Neural cell (in vitro differentiated cells): Measurements from ENCODE around the gene IRAK2. TPM values are rescaled to one million over a fixed set of nuclear protein-coding genes. Genes with fewer than 3 reads are reported as not detected.

Experiments used
- H2AFZ ChIP-seq: fragments of 200-600, 300-800 bp; sonication (generic), shearing (Covaris generic); 2 replicates; pipeline ENCODE4 v1.6.0; 2014; ENCODE audit warnings: low read depth, mild to moderate bottlenecking, antibody characterized with exemption, low read length, moderate library complexity
- H3F3A ChIP-seq: fragments of 200-600 bp; shearing (Covaris generic); 2 replicates; pipeline ENCODE4 v1.6.1; 2016; ENCODE audit warnings: mild to moderate bottlenecking, moderate library complexity, mixed read lengths, antibody characterized with exemption, low read length; ENCODE audit not compliant: insufficient read depth, poor library complexity, severe bottlenecking
- H3K27ac ChIP-seq: fragments of 200-600, 300-800 bp; sonication (generic), shearing (Covaris generic); 2 replicates; pipeline ENCODE4 v1.5.1; 2014; ENCODE audit warnings: mild to moderate bottlenecking, low read length, moderate library complexity
- H3K27me3 ChIP-seq: fragments of 300-800, 200-600 bp; sonication (generic), shearing (Covaris generic); 2 replicates; pipeline ENCODE4 v1.6.0; 2014; ENCODE audit warnings: mild to moderate bottlenecking, low read depth, low read length, moderate library complexity; ENCODE audit not compliant: insufficient read depth
- H3K36me3 ChIP-seq: fragments of 300-800, 200-600 bp; sonication (generic), shearing (Covaris generic); 2 replicates; pipeline ENCODE4 v1.5.1; 2014; ENCODE audit warnings: mild to moderate bottlenecking, antibody characterized with exemption, low read length, moderate library complexity; ENCODE audit not compliant: insufficient read depth
- H3K4me2 ChIP-seq: fragments of 300-800, 200-600 bp; sonication (generic), shearing (Covaris generic); 2 replicates; pipeline ENCODE4 v1.6.0; 2014; ENCODE audit warnings: mild to moderate bottlenecking, low read length
- H3K4me3 ChIP-seq: fragments of 300-800, 200-600 bp; sonication (generic), shearing (Covaris generic); 2 replicates; pipeline ENCODE4 v1.5.1; 2014; ENCODE audit warnings: mild to moderate bottlenecking, low read length, moderate library complexity
- H3K79me2 ChIP-seq: fragments of 200-600 bp; shearing (Covaris generic); replicated peaks from 2 replicates; pipeline ENCODE4 v1.6.0; 2014; ENCODE audit warnings: mild to moderate bottlenecking, low read length, moderate library complexity; ENCODE audit not compliant: insufficient read depth
- H3K9ac ChIP-seq: fragments of 300-800, 200-600 bp; sonication (generic), shearing (Covaris generic); 2 replicates; pipeline ENCODE4 v1.6.1; 2016; ENCODE audit warnings: mild to moderate bottlenecking, low read length, mixed read lengths
- H3K9me2 ChIP-seq: fragments of 200-600 bp; shearing (Covaris generic); 2 replicates; pipeline ENCODE4 v1.6.1; 2016; ENCODE audit warnings: mild to moderate bottlenecking, low read length, mixed read lengths; ENCODE audit not compliant: insufficient read depth
- H3K9me3 ChIP-seq: fragments of 200-600, 300-800 bp; sonication (generic), shearing (Covaris generic); 2 replicates; pipeline ENCODE4 v1.6.1; 2016; ENCODE audit warnings: mild to moderate bottlenecking, mixed run types, low read length, moderate library complexity, mixed read lengths
- H4K20me1 ChIP-seq: fragments of 200-600 bp; shearing (Covaris generic); 2 replicates; pipeline ENCODE4 v1.6.1; 2016; ENCODE audit warnings: mild to moderate bottlenecking, mixed run types; ENCODE audit not compliant: insufficient read depth
- CTCF ChIP-seq: fragments of 450-650 bp; IDR thresholded peaks from 2 replicates; pipeline ENCODE4 v1.5.1; 2014; ENCODE audit warnings: antibody characterized with exemption, mild to moderate bottlenecking, moderate library complexity; ENCODE audit not compliant: poor library complexity, severe bottlenecking
- EP300 ChIP-seq: fragments of 450-650 bp; conservative IDR thresholded peaks from 2 replicates; pipeline ENCODE4 v1.6.1; 2014; ENCODE audit warnings: antibody characterized with exemption, mild to moderate bottlenecking, moderate library complexity; ENCODE audit not compliant: poor library complexity, severe bottlenecking
- EZH2 ChIP-seq: fragments of 200-600, 300-800 bp; shearing (Covaris generic), sonication (generic); IDR thresholded peaks from 2 replicates; pipeline ENCODE4 v1.6.1; 2014; ENCODE audit warnings: antibody characterized with exemption, low read length, borderline replicate concordance, mild to moderate bottlenecking; ENCODE audit not compliant: insufficient read depth, poor library complexity, severe bottlenecking
- MXI1 ChIP-seq: fragments of 450-650 bp; conservative IDR thresholded peaks from 2 replicates; pipeline ENCODE4 v1.6.1; 2014; ENCODE audit warnings: antibody characterized with exemption, mild to moderate bottlenecking; ENCODE audit not compliant: poor library complexity, severe bottlenecking
- POLR2AphosphoS5 ChIP-seq: IDR thresholded peaks from 2 replicates; pipeline ENCODE4 v1.6.1; 2012
- RAD21 ChIP-seq: fragments of 450-650 bp; conservative IDR thresholded peaks from 2 replicates; pipeline ENCODE4 v1.6.1; 2014; ENCODE audit warnings: antibody characterized with exemption, mild to moderate bottlenecking, moderate library complexity
- REST ChIP-seq: IDR thresholded peaks from 2 replicates; pipeline ENCODE4 v1.6.1; 2012; ENCODE audit warnings: borderline replicate concordance
- SMC3 ChIP-seq: fragments of 450-650 bp; conservative IDR thresholded peaks from 2 replicates; pipeline ENCODE4 v1.6.1; 2014; ENCODE audit warnings: antibody characterized with exemption, mild to moderate bottlenecking, moderate library complexity; ENCODE audit not compliant: poor library complexity
- TAF1 ChIP-seq: IDR thresholded peaks from 2 replicates; pipeline ENCODE4 v1.6.1; 2012; ENCODE audit warnings: low read depth
- polyA plus RNA-seq: library from polyadenylated mRNA; depleted of rRNA; stranded (reverse); fragments of >200 nt; gene quantifications from 2 replicates; pipeline ENCODE4 v1.2.3, GENCODE V29; 2014

The IRAK2 gene
- polyA plus RNA-seq, 1 donor from 2014 or later = 0.84 TPM

GRCh38 chr3:10247679-10248183, 83.0 kb downstream of the IRAK2 start:
- H2AFZ ChIP-seq = no peak overlapping the region
- no peaks in the 10 kb centered on the region for H3K36me3 ChIP-seq
- no peaks in the 10 kb centered on the region for H3K27me3 ChIP-seq
- H3K4me3 ChIP-seq = peak overlapping the region; percentile 88
- H3K4me2 ChIP-seq = peak overlapping the region; percentile 12
- no peaks in the 10 kb centered on the region for H3F3A ChIP-seq
- no peak for TF ChIP-seq CTCF
- TF ChIP-seq POLR2AphosphoS5 = no peak
- TF ChIP-seq SMC3 = no peak
- no peak for TF ChIP-seq REST
- no peak for TF ChIP-seq EZH2
- TF ChIP-seq RAD21 = no peak
- no peak for TF ChIP-seq MXI1
- no peak for TF ChIP-seq TAF1
- TF ChIP-seq EP300 = no peak
- H3K9ac ChIP-seq = no peak overlapping the region
- H3K27ac ChIP-seq = no peak overlapping the region
- no peaks in the 10 kb centered on the region for H4K20me1 ChIP-seq
- H3K9me3 ChIP-seq = no peaks in the 10 kb centered on the region
- H3K79me2 ChIP-seq = peaks cover 15% of the 10 kb centered on the region
- no peaks in the 10 kb centered on the region for H3K9me2 ChIP-seq

GRCh38 chr3:10248184-10248983, 83.7 kb downstream of the IRAK2 start, which contains the start of gene TATDN2:
TATDN2 (plus strand) TSS chr3:10248459; CDS start chr3:10249201, 742 bp downstream.
- no peaks in the 10 kb centered on the region for H3K9me2 ChIP-seq
- H4K20me1 ChIP-seq = no peaks in the 10 kb centered on the region
- TF ChIP-seq EP300 (peak; percentile 33), CTCF (peak; percentile 33), MXI1 (peak; percentile 96), POLR2AphosphoS5 (peak; percentile 61), RAD21 (peak; percentile 22), REST (no peak), EZH2 (no peak), TAF1 (no peak), SMC3 (peak; percentile 44)
- peak within 1 kb of the TSS; percentile 88 for H3K4me3 ChIP-seq
- H3K27me3 ChIP-seq = no peaks in the 10 kb centered on the region
- H2AFZ ChIP-seq = peak within 1 kb of the TSS; percentile 30
- H3K79me2 ChIP-seq = peaks cover 15% of the 10 kb centered on the region
- peak within 1 kb of the TSS; percentile 62 for H3K9ac ChIP-seq
- no peak within 1 kb of the TSS for H3K27ac ChIP-seq
- H3K9me3 ChIP-seq = no peaks in the 10 kb centered on the region
- H3K36me3 ChIP-seq = no peaks in the 10 kb centered on the region
- H3K4me2 ChIP-seq = peak within 1 kb of the TSS; percentile 89
- H3F3A ChIP-seq = no peaks in the 10 kb centered on the region
